Left forelimb (tissue), 1 donor: Measurements from ENCODE around the gene COPS4.
A peak's percentile ranks its signal among the peaks of the same experiment; 100 is the strongest.
"Not testable (repeated sequence)": the region's sequence is repeated elsewhere in the genome, so short reads cannot be mapped to it uniquely, and the experiment has no call there.

Experiments used
- DNase-seq: peaks from one replicate; pipeline ENCODE4 v3.0.0-alpha.2; 2018; ENCODE audit warnings: low spot score

The COPS4 gene

GRCh38 chr4:83034630-83035494 lies at the start of gene COPS4:
COPS4 (plus strand) TSS chr4:83035183; CDS start chr4:83035225, 42 bp downstream.
- peak; percentile 94 for DNase-seq

DNA sequence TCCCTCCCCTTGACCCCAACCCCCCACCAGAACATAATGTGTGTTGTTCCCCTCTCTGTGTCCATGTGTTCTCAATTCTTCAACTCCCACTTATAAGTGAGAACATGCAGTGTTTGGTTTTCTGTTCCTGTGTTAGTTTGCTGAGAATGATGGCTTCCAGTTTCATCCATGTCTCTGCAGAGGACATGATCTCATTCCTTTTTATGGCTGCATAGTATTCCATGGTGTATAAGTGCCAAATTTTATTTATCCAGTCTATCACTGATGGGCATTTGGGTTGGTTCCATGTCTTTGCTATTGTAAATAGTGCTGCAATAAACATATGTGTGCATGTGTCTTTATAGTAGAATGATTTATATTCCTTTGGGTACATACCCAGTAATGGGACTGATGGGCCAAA lies 47.5 kb upstream of the COPS4 start:
- not testable (repeated sequence) for DNase-seq

DNA sequence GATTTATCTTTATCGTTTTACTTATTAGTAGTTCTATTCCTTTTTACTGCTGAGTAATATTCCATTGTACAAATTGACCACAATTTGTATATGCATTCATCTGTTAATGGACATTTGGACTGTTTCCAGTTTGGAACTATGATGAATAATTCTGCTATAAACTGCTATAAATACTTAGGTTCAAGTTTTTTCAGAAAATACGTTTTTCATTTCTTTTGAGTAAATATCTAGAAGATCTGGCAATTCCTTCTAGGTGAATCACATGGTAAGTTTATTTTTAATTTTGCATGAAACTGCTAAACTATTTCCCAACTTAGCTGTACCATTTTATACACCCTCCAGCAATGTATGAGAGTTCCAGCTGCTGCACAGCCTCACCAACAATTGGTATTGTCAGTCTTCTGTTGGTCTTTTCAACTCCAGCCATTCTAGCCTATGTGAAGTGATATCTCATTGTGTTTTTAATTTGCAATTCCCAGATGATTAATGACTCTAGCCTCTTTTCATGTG lies 46.6 kb upstream of the COPS4 start:
- DNase-seq = no peak

DNA sequence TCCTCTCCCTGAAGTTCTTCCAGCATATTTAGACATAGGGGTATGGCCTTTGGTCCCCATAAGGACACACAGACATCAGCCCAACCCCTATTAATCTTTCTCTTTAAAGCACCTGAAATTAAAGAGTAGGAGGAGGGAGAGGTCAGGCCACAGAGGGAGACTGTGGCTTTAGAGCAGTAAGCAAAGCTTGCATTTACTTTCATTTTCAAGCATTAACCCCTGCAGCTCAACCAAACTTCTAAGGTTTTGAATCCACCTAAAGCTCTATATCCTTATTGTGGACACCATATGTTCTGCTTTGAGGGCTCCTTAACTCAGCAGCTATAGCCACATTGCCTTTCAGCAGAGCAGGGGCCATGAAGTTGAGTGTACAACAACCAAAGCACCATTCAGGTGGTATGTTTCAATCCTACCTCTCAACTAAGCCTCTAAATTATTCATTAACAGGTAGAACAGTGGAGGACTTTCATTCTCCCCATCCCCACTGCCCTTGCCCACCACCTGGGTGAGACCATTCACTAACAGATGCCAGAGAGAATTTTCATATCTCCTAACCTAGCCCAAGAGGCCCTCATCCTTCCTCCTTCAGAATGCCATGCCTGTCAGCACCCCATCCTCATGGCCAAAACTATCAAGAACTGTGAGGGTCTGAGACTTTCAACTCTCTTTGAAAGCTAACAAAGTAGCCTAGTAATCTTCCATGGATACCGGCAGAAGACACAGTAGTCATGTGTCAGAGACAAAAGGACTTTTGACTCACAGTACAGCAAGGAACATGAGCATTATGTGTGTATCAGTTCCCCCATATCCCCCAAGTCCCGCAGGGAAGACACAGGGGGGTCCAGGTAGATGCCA lies 45.2 kb upstream of the COPS4 start:
- no peak for DNase-seq

DNA sequence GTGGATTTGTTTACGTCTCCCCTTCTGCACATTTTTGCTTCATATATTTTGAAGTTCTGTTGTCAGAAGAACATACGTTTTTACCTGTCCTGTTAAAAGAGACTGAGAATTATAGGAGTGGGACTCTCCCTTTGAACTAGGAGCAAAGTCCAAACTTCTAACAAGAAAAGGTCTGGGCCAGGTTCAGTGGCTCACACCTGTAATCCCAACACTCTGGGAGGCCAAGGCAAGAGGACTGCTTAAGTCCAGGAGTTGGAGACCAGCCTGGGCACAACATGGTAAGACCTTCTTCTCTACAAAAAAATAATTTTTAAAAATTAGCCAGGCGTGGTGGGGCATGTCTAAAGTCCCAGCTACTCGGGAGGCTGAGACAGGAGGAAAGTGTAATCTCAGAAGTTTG lies 40.1 kb upstream of the COPS4 start:
- no peak for DNase-seq

DNA sequence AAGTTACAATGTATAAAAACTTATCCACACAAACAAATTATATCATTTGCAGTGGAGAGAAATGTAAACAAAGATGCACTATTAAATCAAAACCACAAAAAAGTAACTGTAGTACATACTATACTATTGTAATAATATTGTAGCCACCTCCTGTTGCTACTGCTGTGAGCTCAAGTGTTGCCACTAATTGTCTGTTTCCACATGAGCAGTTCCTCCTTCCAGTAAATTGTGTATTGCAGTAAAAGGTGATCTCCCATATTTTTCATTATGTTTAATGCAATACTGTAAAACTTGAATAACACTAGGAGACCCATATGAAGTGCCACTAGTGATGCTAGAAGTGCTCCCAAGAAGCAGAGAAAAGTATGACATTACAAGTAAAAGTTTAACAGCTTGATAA lies 36.1 kb upstream of the COPS4 start:
- no peak for DNase-seq

DNA sequence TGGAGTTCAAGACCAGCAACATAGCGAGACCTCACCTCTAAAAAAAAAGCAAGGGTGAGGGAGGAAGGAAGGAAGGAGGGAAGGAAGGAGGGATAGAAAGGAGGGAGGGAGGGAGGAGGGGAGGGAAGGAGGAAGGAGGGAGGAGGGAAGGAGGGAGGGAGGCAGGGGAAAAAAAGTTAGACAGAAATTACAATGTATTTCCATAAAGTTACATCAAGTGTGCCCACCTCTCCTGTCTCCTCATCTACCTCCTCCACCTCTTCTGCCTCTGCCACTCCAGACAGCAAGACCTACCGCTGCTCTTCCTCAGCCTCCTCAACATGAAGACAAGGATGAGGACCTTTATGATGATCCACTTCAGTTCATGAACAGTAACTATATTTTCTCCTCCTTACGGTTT lies 32.7 kb upstream of the COPS4 start:
- no peak for DNase-seq

DNA sequence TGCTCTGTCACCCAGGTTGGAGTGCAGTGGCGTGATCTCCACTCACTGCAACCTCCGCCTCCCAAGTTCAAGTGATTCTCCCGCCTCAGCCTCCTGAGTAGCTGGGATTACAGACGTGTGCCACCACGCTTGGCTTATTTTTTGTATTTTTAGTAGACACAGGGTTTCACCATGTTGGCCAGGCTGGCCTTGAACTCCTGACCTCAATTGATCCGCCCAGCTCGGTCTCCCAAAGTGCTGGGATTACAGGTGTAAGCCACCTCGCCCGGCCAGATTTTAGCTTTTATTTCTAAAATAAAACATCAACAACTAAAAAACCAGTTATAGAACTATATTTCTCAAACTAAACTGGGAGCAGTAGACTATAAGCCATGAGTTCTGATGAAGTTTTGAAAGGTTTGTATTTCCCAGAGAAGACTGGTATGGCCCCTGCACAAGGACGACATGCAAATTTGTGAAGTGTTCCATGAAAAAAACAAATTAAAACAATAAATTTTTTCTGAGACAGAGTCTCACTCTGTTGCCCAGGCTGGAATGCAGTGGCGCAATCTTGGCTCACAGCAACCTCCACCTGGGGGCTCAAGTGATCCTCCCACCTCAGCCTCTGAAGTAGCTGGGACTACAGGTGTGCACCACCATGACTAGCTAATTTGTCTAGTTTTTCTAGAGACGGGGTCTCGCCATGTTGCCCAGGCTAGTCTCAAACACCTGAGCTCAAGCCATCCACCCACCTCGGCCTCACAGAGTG lies 31.8 kb upstream of the COPS4 start:
- not testable (repeated sequence) for DNase-seq

GRCh38 chr4:83009529-83009928 lies 25.5 kb upstream of the COPS4 start:
- DNase-seq = no peak

DNA sequence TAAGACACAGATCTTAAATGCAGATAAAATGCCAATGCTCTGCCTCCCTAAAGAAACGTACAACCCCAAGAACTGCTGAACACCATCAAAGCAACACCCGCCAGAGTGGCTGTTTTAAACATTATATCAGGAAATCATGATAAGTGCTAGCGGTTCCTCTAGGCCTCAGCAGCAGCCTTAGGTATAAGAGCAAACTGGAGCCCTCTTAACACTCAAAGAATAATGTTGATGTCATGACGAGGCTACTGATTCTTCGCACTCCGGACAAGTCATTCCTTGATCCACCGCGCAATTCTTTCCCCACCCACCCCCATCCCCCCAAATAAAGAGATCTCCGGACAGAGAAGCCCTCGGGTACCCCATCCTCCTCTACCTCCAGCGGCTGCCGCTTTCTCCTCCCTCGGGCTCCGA lies 24.9 kb upstream of the COPS4 start:
- no peak for DNase-seq

- DNase-seq = peak; percentile 85
Observed at GRCh38 chr4:83010522-83011318, 24.3 kb upstream of the COPS4 start, which contains the start of gene LIN54. LIN54 (minus strand) TSS chr4:83010823; CDS start chr4:82984844, 25,979 bp downstream.

GRCh38 chr4:83011689-83012199 lies 23.2 kb upstream of the COPS4 start:
- DNase-seq = no peak

DNA sequence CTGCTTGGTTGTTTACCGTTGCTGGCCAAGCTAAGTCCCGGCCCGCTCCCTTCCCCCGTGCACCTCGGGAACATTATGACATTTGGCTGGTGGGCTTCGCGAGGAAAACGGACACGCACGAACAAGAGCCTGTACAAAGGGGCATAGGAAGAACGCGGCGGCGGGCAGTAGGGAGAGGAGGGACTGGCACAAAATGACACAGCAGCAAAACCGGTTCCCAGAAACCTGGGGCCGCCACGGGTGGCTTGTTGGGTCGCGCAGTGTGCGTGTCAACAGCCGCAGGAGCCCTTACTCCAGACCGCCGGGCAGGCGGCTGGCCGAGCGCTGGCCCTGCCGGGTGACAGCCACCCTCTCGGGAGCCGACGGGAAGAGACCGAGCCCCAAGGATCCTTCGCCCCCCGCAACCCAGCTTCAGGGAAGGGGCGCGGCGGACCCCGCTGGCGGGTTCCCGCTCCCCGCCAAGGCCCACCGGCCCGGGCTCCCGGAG lies 22.7 kb upstream of the COPS4 start:
- peak; percentile 67 for DNase-seq

DNA sequence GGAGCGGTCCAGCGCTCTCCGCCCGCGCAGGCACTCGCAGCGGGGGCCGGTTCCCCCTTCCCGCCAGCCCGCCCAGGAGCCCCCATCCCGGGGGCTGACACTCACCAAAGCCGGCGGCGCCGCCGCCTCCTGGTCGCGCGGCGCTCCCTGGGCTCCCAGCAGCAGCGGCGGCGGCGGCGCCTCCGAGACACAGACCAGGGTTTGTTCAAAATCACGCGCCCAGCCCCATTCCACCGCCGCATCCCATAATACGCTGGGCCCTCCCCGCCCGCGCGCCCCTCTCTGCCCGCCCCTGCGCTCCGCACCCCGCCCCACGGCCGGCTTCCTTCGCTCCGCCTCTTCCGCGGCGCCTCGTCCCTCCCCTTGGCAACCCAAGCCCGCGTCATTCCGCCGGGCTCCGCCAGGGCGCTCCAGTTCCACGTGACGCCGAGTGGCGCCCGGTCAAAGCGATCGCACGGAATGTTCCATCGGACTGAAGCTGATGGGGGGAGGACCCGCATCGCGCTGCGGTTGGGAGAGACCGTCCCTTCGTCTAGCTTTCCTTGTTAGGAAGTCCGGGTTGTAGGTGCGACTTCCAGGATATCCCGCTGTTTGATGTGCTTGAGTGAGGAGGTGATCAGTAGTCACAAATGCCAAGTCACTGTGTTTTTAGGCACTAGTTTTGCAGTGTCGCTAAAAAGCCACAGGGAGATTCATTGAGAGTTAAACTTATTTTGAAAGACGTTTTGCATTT lies 22.1 kb upstream of the COPS4 start:
- DNase-seq = peak; percentile 99

GRCh38 chr4:83013420-83013867 lies 21.5 kb upstream of the COPS4 start:
- DNase-seq = no peak

- no peak for DNase-seq
Observed at GRCh38 chr4:83013902-83014301, 21.1 kb upstream of the COPS4 start.

DNA sequence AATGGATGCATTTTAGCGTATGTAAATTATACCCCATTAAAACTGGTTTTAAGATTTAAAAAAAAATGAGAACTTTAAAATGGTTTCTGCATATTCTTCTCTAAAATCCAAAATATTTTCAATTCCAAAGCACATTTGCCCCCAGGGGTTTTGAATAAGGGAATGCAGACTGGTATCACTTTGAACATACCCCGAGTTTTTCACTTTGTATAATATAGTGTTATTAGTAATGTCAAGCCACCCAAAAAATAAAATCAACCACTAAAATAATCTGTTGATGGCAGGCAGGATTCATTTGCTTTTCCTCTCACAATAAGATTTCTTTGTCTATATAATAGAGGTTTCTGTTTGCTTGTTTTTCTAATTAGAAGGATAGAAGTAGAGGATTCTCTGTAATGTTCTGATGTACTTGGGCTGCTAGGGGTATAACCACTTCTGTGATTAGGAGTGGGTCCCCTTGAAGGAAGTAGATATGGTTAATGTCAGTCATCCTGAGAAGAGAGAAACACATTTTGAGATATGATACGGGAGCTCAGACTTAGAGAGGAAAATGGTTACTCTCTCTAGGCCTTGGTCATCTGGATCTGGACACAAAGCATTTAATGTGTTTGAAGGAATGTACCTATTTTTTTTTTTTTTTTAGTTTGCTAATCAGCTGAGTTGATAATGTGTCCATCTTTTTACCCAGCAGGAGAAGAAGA lies 15.0 kb upstream of the COPS4 start:
- DNase-seq = no peak

DNA sequence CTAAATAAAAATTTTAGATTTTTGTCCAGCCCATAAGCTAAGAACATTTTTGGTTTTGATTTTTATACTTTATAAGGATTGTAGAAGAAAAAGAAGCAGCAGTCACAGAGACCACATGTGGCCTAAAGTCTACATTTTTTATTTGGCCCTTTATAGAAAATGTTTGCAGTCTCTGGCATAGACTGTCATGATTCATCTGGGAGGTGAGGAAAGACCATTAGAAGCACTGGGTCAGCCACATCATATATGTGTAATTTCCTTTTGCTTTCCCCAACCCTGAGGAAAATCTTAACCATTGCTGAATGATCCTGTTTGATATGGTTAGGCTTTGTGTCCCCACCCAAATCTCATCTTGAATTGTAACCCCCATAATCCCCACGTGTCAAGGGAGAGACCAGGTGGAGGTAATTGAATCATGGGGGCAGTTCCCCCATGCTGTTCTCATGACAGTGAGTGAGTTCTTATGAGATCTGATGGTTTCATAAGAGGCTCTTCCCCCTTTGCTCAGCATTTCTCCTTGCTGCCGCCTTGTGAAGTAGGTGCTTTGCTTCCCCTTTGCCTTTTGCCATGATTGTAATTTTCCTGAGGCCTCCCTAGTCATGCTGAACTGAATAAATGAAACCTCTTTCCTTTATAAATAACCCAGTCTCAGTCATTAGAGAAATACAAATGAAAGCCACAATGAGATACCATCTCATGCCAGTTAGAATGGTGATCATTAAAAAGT lies 12.1 kb upstream of the COPS4 start:
- no peak for DNase-seq

GRCh38 chr4:83023599-83023998 lies 11.4 kb upstream of the COPS4 start:
- not testable (repeated sequence) for DNase-seq
